Loucy (cell line): ENCODE measurements around the gene SIL1.

ENCODE experiments used
- H2AFZ ChIP-seq: fragments of 200-600 bp; sonication (generic); 2 replicates; pipeline ENCODE4 v1.6.0; 2016; ENCODE audit warnings: antibody characterized with exemption, mild to moderate bottlenecking, low read length, moderate library complexity
- H3F3A ChIP-seq: fragments of 200-600 bp; 2 replicates; pipeline ENCODE4 v1.6.0; 2016; ENCODE audit warnings: antibody characterized with exemption, low read depth, mild to moderate bottlenecking
- H3K27me3 ChIP-seq: fragments of 200-600 bp; sonication (generic); 2 replicates; pipeline ENCODE4 v1.6.1; 2014; ENCODE audit warnings: low read length, mild to moderate bottlenecking; ENCODE audit not compliant: insufficient read depth, poor library complexity, severe bottlenecking
- H3K36me3 ChIP-seq: fragments of 200-600 bp; sonication (generic); 2 replicates; pipeline ENCODE4 v1.6.1; 2016; ENCODE audit warnings: low read length; ENCODE audit not compliant: insufficient read depth
- H3K4me1 ChIP-seq: fragments of 200-600 bp; sonication (generic); 2 replicates; pipeline ENCODE4 v1.5.1; 2014; ENCODE audit warnings: low read length, mild to moderate bottlenecking; ENCODE audit not compliant: insufficient read depth, poor library complexity, severe bottlenecking
- H3K4me2 ChIP-seq: fragments of 200-600 bp; sonication (generic); 2 replicates; pipeline ENCODE4 v1.6.0; 2014; ENCODE audit warnings: antibody characterized with exemption, low read length, low read depth, mild to moderate bottlenecking; ENCODE audit not compliant: poor library complexity, severe bottlenecking
- H3K4me3 ChIP-seq: fragments of 200-600 bp; sonication (generic); 2 replicates; pipeline ENCODE4 v1.5.1; 2014; ENCODE audit warnings: low read length, mild to moderate bottlenecking, mixed read lengths; ENCODE audit not compliant: poor library complexity, severe bottlenecking
- H3K79me2 ChIP-seq: fragments of 200-600 bp; sonication (generic); 2 replicates; pipeline ENCODE4 v1.6.1; 2014; ENCODE audit warnings: low read length; ENCODE audit not compliant: insufficient read depth
- H3K9ac ChIP-seq: fragments of 200-600 bp; sonication (generic); 2 replicates; pipeline ENCODE4 v1.6.0; 2014; ENCODE audit warnings: mild to moderate bottlenecking, low read depth, low read length, moderate library complexity; ENCODE audit not compliant: poor library complexity, severe bottlenecking
- H3K9me2 ChIP-seq: fragments of 200-600 bp; sonication (generic); replicated peaks from 2 replicates; pipeline ENCODE4 v1.6.1; 2016; ENCODE audit warnings: low read depth, low read length, mixed read lengths
- H3K9me3 ChIP-seq: fragments of 200-600 bp; sonication (generic); 2 replicates; pipeline ENCODE4 v1.6.1; 2014; ENCODE audit warnings: mild to moderate bottlenecking, antibody characterized with exemption, low read length, low read depth; ENCODE audit not compliant: insufficient read depth
- H4K20me1 ChIP-seq: fragments of 200-600 bp; sonication (generic); 2 replicates; pipeline ENCODE4 v1.6.0; 2014; ENCODE audit warnings: antibody characterized with exemption, low read length, mild to moderate bottlenecking; ENCODE audit not compliant: insufficient read depth, poor library complexity, severe bottlenecking
- EZH2phosphoT487 ChIP-seq: fragments of 200-600 bp; IDR thresholded peaks from 2 replicates; pipeline ENCODE4 v1.6.1; 2018; ENCODE audit warnings: antibody characterized with exemption, mild to moderate bottlenecking, moderate library complexity, borderline replicate concordance
- TF ChIP-seq, protein P1 (sequence below): fragments of 200-600 bp; sonication (generic); conservative IDR thresholded peaks from 2 replicates; pipeline ENCODE4 v1.5.1; 2014; ENCODE audit warnings: mild to moderate bottlenecking, antibody characterized with exemption, low read length

SIL1 gene

DNA sequence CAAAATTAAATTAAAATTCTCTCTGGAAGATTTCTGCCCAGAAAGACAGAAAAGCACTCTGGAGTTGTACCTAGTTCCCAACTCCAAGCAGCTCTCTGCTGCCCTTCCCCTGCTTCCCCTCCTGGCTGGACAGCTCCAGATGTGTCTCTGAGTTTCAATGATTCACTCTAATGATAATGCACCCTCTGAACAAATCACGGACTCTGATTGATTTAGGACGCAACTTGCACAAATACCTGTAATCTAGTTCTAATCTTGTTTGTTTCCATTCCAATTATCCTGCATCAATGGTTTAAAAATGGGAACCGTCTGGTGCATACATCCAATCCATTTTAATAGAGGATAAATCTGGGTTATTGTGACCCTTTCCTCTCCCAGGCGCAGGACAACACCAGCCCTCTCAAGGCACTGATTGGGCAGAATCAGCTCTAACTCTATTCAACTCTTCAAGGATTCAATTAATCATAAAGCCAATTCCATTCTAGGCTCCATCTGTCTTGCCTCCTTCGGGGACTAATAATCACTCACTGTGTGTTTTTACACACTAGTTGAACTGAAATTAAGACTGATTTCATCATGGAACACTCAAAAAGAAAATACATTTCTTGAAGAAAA lies 211.9 kb downstream of the SIL1 start:
- H3K9ac ChIP-seq, result no peak overlapping the region
- H3F3A ChIP-seq, result no peaks in the 10 kb centered on the region
- H4K20me1 ChIP-seq, result no peaks in the 10 kb centered on the region
- H3K9me2 ChIP-seq, result no peaks in the 10 kb centered on the region
- peaks cover 34% of the 10 kb centered on the region for H3K4me1 ChIP-seq
- no peak overlapping the region for H2AFZ ChIP-seq
- no peak overlapping the region for H3K4me2 ChIP-seq
- H3K4me3 ChIP-seq, result no peak overlapping the region
- H3K79me2 ChIP-seq, result no peaks in the 10 kb centered on the region
- TF ChIP-seq EZH2phosphoT487, result no peak
- TF ChIP-seq, protein P1, sequence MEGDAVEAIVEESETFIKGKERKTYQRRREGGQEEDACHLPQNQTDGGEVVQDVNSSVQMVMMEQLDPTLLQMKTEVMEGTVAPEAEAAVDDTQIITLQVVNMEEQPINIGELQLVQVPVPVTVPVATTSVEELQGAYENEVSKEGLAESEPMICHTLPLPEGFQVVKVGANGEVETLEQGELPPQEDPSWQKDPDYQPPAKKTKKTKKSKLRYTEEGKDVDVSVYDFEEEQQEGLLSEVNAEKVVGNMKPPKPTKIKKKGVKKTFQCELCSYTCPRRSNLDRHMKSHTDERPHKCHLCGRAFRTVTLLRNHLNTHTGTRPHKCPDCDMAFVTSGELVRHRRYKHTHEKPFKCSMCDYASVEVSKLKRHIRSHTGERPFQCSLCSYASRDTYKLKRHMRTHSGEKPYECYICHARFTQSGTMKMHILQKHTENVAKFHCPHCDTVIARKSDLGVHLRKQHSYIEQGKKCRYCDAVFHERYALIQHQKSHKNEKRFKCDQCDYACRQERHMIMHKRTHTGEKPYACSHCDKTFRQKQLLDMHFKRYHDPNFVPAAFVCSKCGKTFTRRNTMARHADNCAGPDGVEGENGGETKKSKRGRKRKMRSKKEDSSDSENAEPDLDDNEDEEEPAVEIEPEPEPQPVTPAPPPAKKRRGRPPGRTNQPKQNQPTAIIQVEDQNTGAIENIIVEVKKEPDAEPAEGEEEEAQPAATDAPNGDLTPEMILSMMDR, result no peak
- H3K27me3 ChIP-seq, result no peaks in the 10 kb centered on the region
- H3K9me3 ChIP-seq, result no peaks in the 10 kb centered on the region
- no peaks in the 10 kb centered on the region for H3K36me3 ChIP-seq

GRCh38 chr5:138985683-138986082 lies 212.5 kb downstream of the SIL1 start:
- Histone ChIP-seq H3K36me3 (no peaks in the 10 kb centered on the region), H3K27me3 (no peaks in the 10 kb centered on the region), H3F3A (no peaks in the 10 kb centered on the region), H3K79me2 (no peaks in the 10 kb centered on the region), H3K9me2 (no peaks in the 10 kb centered on the region), H3K4me3 (no peak overlapping the region), H2AFZ (no peak overlapping the region), H3K4me2 (no peak overlapping the region), H3K4me1 (peaks cover 40% of the 10 kb centered on the region), H3K9me3 (no peaks in the 10 kb centered on the region), H4K20me1 (no peaks in the 10 kb centered on the region), H3K9ac (no peak overlapping the region)
- TF ChIP-seq, protein P1, result no peak
- TF ChIP-seq EZH2phosphoT487, result no peak

GRCh38 chr5:138985256-138985655 lies 212.9 kb downstream of the SIL1 start:
- Histone ChIP-seq H3K9ac (no peak overlapping the region), H3K9me3 (no peaks in the 10 kb centered on the region), H3K4me3 (no peak overlapping the region), H3K36me3 (no peaks in the 10 kb centered on the region), H3K4me2 (peak overlapping the region; percentile 13), H3F3A (peaks cover 2% of the 10 kb centered on the region), H3K79me2 (no peaks in the 10 kb centered on the region), H4K20me1 (no peaks in the 10 kb centered on the region), H3K9me2 (no peaks in the 10 kb centered on the region), H3K27me3 (no peaks in the 10 kb centered on the region), H2AFZ (no peak overlapping the region), H3K4me1 (peaks cover 44% of the 10 kb centered on the region)
- TF ChIP-seq, protein P1, result no peak
- no peak for TF ChIP-seq EZH2phosphoT487
